Tibial nerve (tissue), 4 donors: ENCODE measurements around the gene POLA2.

Experiments used
- CTCF ChIP-seq, 5 experiments: fragments of 200-600 bp in 3 of 5; fragments of 450-650 bp in 2 of 5; sonication (generic) in 3 of 5; IDR thresholded peaks; one replicate each; pipeline ENCODE4 v1.5.1; 2016 to 2019; ENCODE audit warnings: antibody characterized with exemption in 5 of 5, mild to moderate bottlenecking in 3 of 5, moderate library complexity in 2 of 5
- EP300 ChIP-seq, 2 donors: sonication (generic); formaldehyde crosslinking; IDR thresholded peaks; one replicate each; pipeline ENCODE4 v1.6.1; 2017; ENCODE audit warnings: antibody characterized with exemption in 2 of 2, mild to moderate bottlenecking in 1 of 2
- POLR2A ChIP-seq, 2 donors: fragments of 450-650 bp; IDR thresholded peaks; one replicate each; pipeline ENCODE4 v1.6.1; 2017; ENCODE audit warnings: antibody characterized with exemption in 2 of 2, mild to moderate bottlenecking in 2 of 2, moderate library complexity in 2 of 2

GRCh38 chr11:65214212-65214845, 47.4 kb upstream of the POLA2 start:
- no peak for TF ChIP-seq CTCF (IDR thresholded peaks at IDR 0.05)
- no peak for TF ChIP-seq POLR2A (IDR thresholded peaks at IDR 0.05)
- TF ChIP-seq EP300 (IDR thresholded peaks at IDR 0.05): no peak
